ENCODE results near the gene STKLD1.
"Not testable (repeated sequence)": the region's sequence is repeated elsewhere in the genome, so short reads cannot be mapped to it uniquely, and the experiment has no call there.

Gene STKLD1

DNA sequence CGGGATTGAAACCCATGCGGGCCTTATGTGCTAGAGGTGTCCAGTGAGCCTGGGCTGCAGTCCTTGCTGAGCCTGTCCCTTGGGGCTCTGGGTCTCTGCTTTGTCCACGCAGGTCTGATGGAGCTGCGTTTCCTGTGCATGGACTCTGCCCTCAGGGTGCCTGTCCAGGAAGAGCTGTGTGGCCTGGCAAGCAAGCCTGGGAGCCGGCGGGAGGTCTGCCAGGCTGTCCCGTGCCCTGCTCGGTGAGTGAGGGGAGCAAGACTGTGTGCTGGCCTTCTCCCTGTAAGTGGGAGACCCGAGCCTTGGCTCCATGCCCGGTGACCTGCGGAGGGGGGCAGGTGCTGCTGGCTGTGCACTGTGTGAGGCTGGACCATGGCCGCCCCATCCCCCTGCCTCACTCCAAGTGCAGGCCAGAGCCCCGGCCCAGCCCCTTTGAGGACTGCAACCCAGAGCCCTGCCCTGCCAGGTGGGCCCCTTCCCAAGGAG is 72.4 kb downstream of the STKLD1 start:
- H3K9ac ChIP-seq: no peak overlapping the region
- H4K20me1 ChIP-seq (ENCODE audit: insufficient read depth): no peaks in the 10 kb centered on the region
- H3K4me1 ChIP-seq (ENCODE audit: low read depth, poor library complexity, severe bottlenecking): no peaks in the 10 kb centered on the region
- peaks cover 84% of the 10 kb centered on the region for H3K27me3 ChIP-seq (ENCODE audit: insufficient read depth, low read depth)
- H3K4me2 ChIP-seq: no peak overlapping the region
- TF ChIP-seq, protein P1, sequence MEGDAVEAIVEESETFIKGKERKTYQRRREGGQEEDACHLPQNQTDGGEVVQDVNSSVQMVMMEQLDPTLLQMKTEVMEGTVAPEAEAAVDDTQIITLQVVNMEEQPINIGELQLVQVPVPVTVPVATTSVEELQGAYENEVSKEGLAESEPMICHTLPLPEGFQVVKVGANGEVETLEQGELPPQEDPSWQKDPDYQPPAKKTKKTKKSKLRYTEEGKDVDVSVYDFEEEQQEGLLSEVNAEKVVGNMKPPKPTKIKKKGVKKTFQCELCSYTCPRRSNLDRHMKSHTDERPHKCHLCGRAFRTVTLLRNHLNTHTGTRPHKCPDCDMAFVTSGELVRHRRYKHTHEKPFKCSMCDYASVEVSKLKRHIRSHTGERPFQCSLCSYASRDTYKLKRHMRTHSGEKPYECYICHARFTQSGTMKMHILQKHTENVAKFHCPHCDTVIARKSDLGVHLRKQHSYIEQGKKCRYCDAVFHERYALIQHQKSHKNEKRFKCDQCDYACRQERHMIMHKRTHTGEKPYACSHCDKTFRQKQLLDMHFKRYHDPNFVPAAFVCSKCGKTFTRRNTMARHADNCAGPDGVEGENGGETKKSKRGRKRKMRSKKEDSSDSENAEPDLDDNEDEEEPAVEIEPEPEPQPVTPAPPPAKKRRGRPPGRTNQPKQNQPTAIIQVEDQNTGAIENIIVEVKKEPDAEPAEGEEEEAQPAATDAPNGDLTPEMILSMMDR (conservative IDR thresholded peaks at IDR 0.05; ENCODE audit: low read depth, low read length): no peak
- H3K79me2 ChIP-seq (ENCODE audit: insufficient read depth, low read depth): no peaks in the 10 kb centered on the region
- no peaks in the 10 kb centered on the region for H3K36me3 ChIP-seq (ENCODE audit: insufficient read depth)
- no peak overlapping the region for H3K27ac ChIP-seq
- no peak overlapping the region for H2AFZ ChIP-seq (ENCODE audit: low read depth)
- no peak overlapping the region for H3K4me3 ChIP-seq (IDR thresholded peaks at IDR 0.05; ENCODE audit: insufficient read depth, low read depth, low read length)

DNA sequence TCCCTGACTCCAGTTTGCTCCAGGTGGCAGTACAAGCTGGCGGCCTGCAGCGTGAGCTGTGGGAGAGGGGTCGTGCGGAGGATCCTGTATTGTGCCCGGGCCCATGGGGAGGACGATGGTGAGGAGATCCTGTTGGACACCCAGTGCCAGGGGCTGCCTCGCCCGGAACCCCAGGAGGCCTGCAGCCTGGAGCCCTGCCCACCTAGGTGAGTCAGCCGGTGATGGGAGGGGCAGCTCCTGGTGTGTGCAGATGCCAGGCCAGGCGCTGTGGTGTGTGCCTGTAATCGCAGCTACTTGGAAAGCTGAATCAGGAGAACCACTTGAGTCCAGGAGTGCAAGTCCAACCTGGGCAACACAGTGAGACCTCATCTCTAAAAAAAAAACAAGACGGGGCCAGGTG is 73.6 kb downstream of the STKLD1 start:
- Histone ChIP-seq H3K9ac (no peak overlapping the region), H3K4me2 (no peak overlapping the region), H3K79me2 (ENCODE audit: insufficient read depth, low read depth) (no peaks in the 10 kb centered on the region), H3K27ac (no peak overlapping the region), H2AFZ (ENCODE audit: low read depth) (no peak overlapping the region), H3K4me3 (IDR thresholded peaks at IDR 0.05; ENCODE audit: insufficient read depth, low read depth, low read length) (no peak overlapping the region), H4K20me1 (ENCODE audit: insufficient read depth) (no peaks in the 10 kb centered on the region), H3K36me3 (ENCODE audit: insufficient read depth) (no peaks in the 10 kb centered on the region), H3K27me3 (ENCODE audit: insufficient read depth, low read depth) (peaks cover 84% of the 10 kb centered on the region), H3K4me1 (ENCODE audit: low read depth, poor library complexity, severe bottlenecking) (no peaks in the 10 kb centered on the region)
- TF ChIP-seq, protein P1 (conservative IDR thresholded peaks at IDR 0.05; ENCODE audit: low read depth, low read length): no peak

DNA sequence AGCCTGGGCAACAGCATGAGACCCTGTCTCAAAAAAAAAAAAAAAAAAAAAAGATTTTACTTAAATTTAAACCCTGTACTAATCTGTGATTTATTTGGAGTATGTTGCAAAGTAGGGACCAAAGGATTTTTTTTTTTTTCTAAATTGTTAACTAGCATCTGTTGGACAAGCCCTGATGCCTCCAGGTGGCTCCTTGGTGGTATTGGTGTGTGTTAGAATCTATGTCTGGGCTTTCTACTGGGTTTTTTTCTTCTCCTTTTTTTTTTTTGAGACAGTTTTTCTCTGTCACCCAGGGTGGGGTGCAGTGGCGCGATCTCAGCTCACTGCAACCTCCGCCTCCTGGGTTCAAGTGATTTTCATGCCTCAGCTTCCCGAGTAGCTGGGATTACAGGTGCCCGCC is 75.7 kb downstream of the STKLD1 start:
- H3K4me2 ChIP-seq: not testable (repeated sequence)

DNA sequence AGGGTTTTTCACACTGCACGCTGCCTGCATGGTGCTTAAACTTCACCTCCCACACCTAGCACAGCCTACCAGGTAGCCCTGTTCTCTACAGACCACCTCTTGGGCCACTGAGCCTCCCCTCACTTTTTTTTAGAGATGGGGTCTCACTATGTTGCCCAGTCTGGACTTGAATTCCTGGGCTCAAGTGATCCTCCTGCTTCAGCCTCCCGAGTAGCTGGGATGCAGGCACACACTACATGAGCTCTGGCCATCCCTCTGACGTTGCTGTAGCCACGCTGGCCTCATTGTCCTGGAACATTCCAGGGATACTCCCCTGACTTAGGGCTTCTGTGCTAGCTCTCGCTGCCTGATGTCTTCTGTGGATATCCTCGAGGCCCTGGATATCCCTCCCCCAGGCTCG is 76.4 kb downstream of the STKLD1 start:
- Histone ChIP-seq H3K4me3 (IDR thresholded peaks at IDR 0.05; ENCODE audit: insufficient read depth, low read depth, low read length) (no peak overlapping the region), H3K79me2 (ENCODE audit: insufficient read depth, low read depth) (no peaks in the 10 kb centered on the region), H2AFZ (ENCODE audit: low read depth) (no peak overlapping the region), H3K36me3 (ENCODE audit: insufficient read depth) (no peaks in the 10 kb centered on the region), H3K27me3 (ENCODE audit: insufficient read depth, low read depth) (peaks cover 80% of the 10 kb centered on the region), H3K4me2 (no peak overlapping the region), H4K20me1 (ENCODE audit: insufficient read depth) (no peaks in the 10 kb centered on the region), H3K27ac (no peak overlapping the region), H3K4me1 (ENCODE audit: low read depth, poor library complexity, severe bottlenecking) (no peaks in the 10 kb centered on the region), H3K9ac (no peak overlapping the region)
- TF ChIP-seq, protein P1 (conservative IDR thresholded peaks at IDR 0.05; ENCODE audit: low read depth, low read length): no peak

More for the DNA sequence above, 75.7 kb downstream of the STKLD1 start:
- not testable (repeated sequence) for H3K79me2 ChIP-seq (ENCODE audit: insufficient read depth, low read depth); H3K27ac ChIP-seq; H4K20me1 ChIP-seq (ENCODE audit: insufficient read depth); H3K4me3 ChIP-seq (IDR thresholded peaks at IDR 0.05; ENCODE audit: insufficient read depth, low read depth, low read length); H3K9ac ChIP-seq; H3K4me1 ChIP-seq (ENCODE audit: low read depth, poor library complexity, severe bottlenecking); H2AFZ ChIP-seq (ENCODE audit: low read depth); H3K36me3 ChIP-seq (ENCODE audit: insufficient read depth)
- peaks cover 81% of the 10 kb centered on the region for H3K27me3 ChIP-seq (ENCODE audit: insufficient read depth, low read depth)

DNA sequence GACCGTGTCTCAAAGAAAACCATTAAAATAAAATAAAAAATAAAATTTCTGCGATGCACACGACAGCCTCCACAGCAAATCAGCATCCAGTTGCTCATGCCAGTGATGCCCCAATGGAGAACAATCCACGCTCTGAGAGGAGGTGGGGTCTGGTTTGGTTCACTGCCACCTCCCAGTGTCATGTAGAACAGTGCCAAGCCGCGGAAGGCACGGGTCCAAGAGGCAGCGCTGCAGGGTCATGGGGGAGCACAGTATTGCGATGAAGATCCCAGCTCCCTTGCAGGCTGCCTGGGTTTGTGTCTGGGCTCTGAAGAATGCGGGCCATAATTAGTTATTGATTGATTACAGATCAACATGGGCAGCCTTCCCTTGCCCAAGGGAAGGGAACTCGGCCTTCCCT is 77.5 kb downstream of the STKLD1 start:
- H2AFZ ChIP-seq (ENCODE audit: low read depth): no peak overlapping the region
- no peak overlapping the region for H3K9ac ChIP-seq
- no peak overlapping the region for H3K4me3 ChIP-seq (IDR thresholded peaks at IDR 0.05; ENCODE audit: insufficient read depth, low read depth, low read length)
- H3K36me3 ChIP-seq (ENCODE audit: insufficient read depth): no peaks in the 10 kb centered on the region
- no peaks in the 10 kb centered on the region for H4K20me1 ChIP-seq (ENCODE audit: insufficient read depth)
- no peaks in the 10 kb centered on the region for H3K79me2 ChIP-seq (ENCODE audit: insufficient read depth, low read depth)
- H3K27me3 ChIP-seq (ENCODE audit: insufficient read depth, low read depth): peaks cover 78% of the 10 kb centered on the region
- no peaks in the 10 kb centered on the region for H3K4me1 ChIP-seq (ENCODE audit: low read depth, poor library complexity, severe bottlenecking)
- H3K4me2 ChIP-seq: no peak overlapping the region
- no peak overlapping the region for H3K27ac ChIP-seq
- TF ChIP-seq, protein P1 (conservative IDR thresholded peaks at IDR 0.05; ENCODE audit: low read depth, low read length): no peak
